CD14-positive monocyte (primary cell): ENCODE results near the gene CD96. TPM values are rescaled to one million over a fixed set of nuclear protein-coding genes. Genes with fewer than 3 reads are reported as not detected.

ENCODE experiments used
- DNase-seq, 3 donors: peaks; one replicate each; pipeline ENCODE4 v3.0.0-alpha.2; 2011 to 2022
- H2AFZ ChIP-seq: 2 replicates; pipeline ENCODE4 v1.6.0; 2012; ENCODE audit warnings: mild to moderate bottlenecking, low read depth, low read length, inconsistent platforms; ENCODE audit not compliant: insufficient read depth, poor library complexity, severe bottlenecking
- H3K27ac ChIP-seq, 2 donors: 1 replicate in 1 of 2; 2 replicates in 1 of 2; pipeline ENCODE4 v1.5.1; 2012 to 2013; ENCODE audit warnings: low read length in 2 of 2, control low read depth in 1 of 2, inconsistent platforms in 1 of 2, low read depth in 1 of 2, mild to moderate bottlenecking in 1 of 2
- H3K27me3 ChIP-seq, 2 donors: one replicate each; pipeline versions ENCODE4 v1.6.0 to v1.6.1; 2011 to 2013; ENCODE audit warnings: low read length in 2 of 2; ENCODE audit not compliant: control insufficient read depth in 2 of 2, insufficient read depth in 2 of 2
- H3K36me3 ChIP-seq, 2 donors: replicated peaks in 1 of 2; 1 replicate in 1 of 2; 2 replicates in 1 of 2; pipeline versions ENCODE4 v1.5.1 to v1.6.1; 2012 to 2013; ENCODE audit warnings: low read length in 2 of 2, control low read depth in 1 of 2, inconsistent platforms in 1 of 2, mild to moderate bottlenecking in 1 of 2; ENCODE audit not compliant: insufficient read depth in 2 of 2, control insufficient read depth in 1 of 2
- H3K4me1 ChIP-seq, 2 donors: 1 replicate in 1 of 2; 2 replicates in 1 of 2; pipeline versions ENCODE4 v1.5.1 to v1.6.1; 2012 to 2013; ENCODE audit warnings: low read length in 2 of 2, control low read depth in 1 of 2, inconsistent platforms in 1 of 2, mild to moderate bottlenecking in 1 of 2, moderate library complexity in 1 of 2; ENCODE audit not compliant: insufficient read depth in 2 of 2, control insufficient read depth in 1 of 2
- H3K4me2 ChIP-seq: replicated peaks from 2 replicates; pipeline ENCODE3; 2012; ENCODE audit warnings: low read length, moderate library complexity, mild to moderate bottlenecking; ENCODE audit not compliant: poor library complexity, severe bottlenecking; ENCODE audit errors: extremely low read depth
- H3K4me3 ChIP-seq, 3 experiments: fragments of 200-600 bp in 1 of 3; sonication (generic) in 1 of 3; replicated peaks in 1 of 3; 1 replicate in 2 of 3; 2 replicates in 1 of 3; pipeline ENCODE4 v1.5.1; 2011 to 2013; ENCODE audit warnings: low read length in 3 of 3, mild to moderate bottlenecking in 3 of 3, control low read depth in 2 of 3, low read depth in 2 of 3, inconsistent platforms in 1 of 3, moderate library complexity in 1 of 3
- H3K79me2 ChIP-seq: 2 replicates; pipeline ENCODE4 v1.6.0; 2012; ENCODE audit warnings: mild to moderate bottlenecking, control low read depth, inconsistent platforms, low read length, moderate library complexity; ENCODE audit not compliant: insufficient read depth
- H3K9ac ChIP-seq: 2 replicates; pipeline ENCODE4 v1.6.0; 2017; ENCODE audit warnings: low read length, mild to moderate bottlenecking; ENCODE audit not compliant: insufficient read depth, poor library complexity, severe bottlenecking
- H3K9me3 ChIP-seq, 2 donors: replicated peaks in 1 of 2; 1 replicate in 1 of 2; 2 replicates in 1 of 2; pipeline versions ENCODE4 v1.5.1 to v1.6.1; 2012 to 2013; ENCODE audit warnings: low read length in 2 of 2, control low read depth in 1 of 2; ENCODE audit not compliant: control insufficient read depth in 1 of 2, insufficient read depth in 1 of 2
- H4K20me1 ChIP-seq: 2 replicates; pipeline ENCODE4 v1.6.0; 2012; ENCODE audit warnings: mild to moderate bottlenecking, low read length, control low read depth, moderate library complexity; ENCODE audit not compliant: insufficient read depth
- H3K27ac Mint-ChIP-seq, 7 donors: one replicate each; pipeline ENCODE4 v1.8.0; 2020; ENCODE audit warnings: mild to moderate bottlenecking in 7 of 7, mixed read lengths in 7 of 7, moderate library complexity in 6 of 7, inconsistent platforms in 2 of 7
- H3K27me3 Mint-ChIP-seq, 3 donors: one replicate each; pipeline ENCODE4 v1.8.0; 2021 to 2022; ENCODE audit warnings: low read depth in 3 of 3, mild to moderate bottlenecking in 3 of 3, mixed read lengths in 3 of 3, moderate library complexity in 3 of 3, inconsistent platforms in 1 of 3
- H3K36me3 Mint-ChIP-seq, 2 donors: one replicate each; pipeline ENCODE4 v1.8.0; 2020; ENCODE audit warnings: mixed read lengths in 2 of 2, inconsistent platforms in 1 of 2, mild to moderate bottlenecking in 1 of 2
- H3K4me1 Mint-ChIP-seq: one replicate; pipeline ENCODE4 v1.8.0; 2020; ENCODE audit warnings: mild to moderate bottlenecking, mixed read lengths
- H3K4me3 Mint-ChIP-seq, 2 donors: one replicate each; pipeline ENCODE4 v1.8.0; 2020; ENCODE audit warnings: mild to moderate bottlenecking in 2 of 2, mixed read lengths in 2 of 2, moderate library complexity in 1 of 2
- H3K9me3 Mint-ChIP-seq, 7 donors: one replicate each; pipeline ENCODE4 v1.8.0; 2020 to 2022; ENCODE audit warnings: mixed read lengths in 7 of 7, mild to moderate bottlenecking in 6 of 7, moderate library complexity in 6 of 7, inconsistent platforms in 2 of 7
- WGBS: methylation state at CpG from one replicate; pipeline ENCODE4 v1.1.5; 2013; ENCODE audit warnings: missing lambda C conversion rate; ENCODE audit not compliant: insufficient coverage; 5-methylcytosine and 5-hydroxymethylcytosine counted together
- intact Hi-C, 2 donors: fragments of 100-400 bp; cut with micrococcal nuclease; formaldehyde crosslinking; loops; one replicate each; pipeline versions ENCODE4 v1.15.0 to v1.15.1; 2023
- polyA plus RNA-seq, 3 donors: library from polyadenylated mRNA; depleted of rRNA in 1 of 3; unstranded in 2 of 3; stranded (reverse) in 1 of 3; fragments of 300-500 nt in 2 of 3; fragments of >200 nt in 1 of 3; fragmentation: Illumina TruSeq in 2 of 3; gene quantifications; 1 replicate in 2 of 3; 2 replicates in 1 of 3; pipeline ENCODE4 v1.2.3, GENCODE V29; 2012 to 2021
- TF ChIP-seq, protein P1 (sequence below): fragments of 200-600 bp; IDR thresholded peaks from one replicate; pipeline ENCODE4 v1.8.0; 2022; ENCODE audit warnings: antibody characterized with exemption, mild to moderate bottlenecking

CD96 gene
- polyA plus RNA-seq, 3 donors = 0.05 to 0.97 (median 0.33) TPM

DNA sequence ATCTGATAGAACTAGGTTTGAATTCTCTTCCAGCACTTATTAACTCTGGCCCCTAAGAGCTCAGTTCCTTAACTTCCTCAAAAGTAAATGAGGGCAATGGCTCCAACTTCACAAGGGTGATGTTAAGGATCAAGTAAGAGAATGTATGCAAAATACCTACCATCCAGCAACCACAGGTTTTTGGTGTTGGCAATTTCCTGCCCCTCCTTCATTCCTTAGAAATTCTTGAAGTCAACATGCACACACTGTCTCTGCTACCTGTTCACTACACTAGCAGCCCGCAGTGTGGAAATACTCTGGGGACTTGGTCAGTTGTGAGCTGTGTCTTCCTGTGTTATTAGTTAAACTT is 48.1 kb downstream of the CD96 start:
- H3K27ac Mint-ChIP-seq = no peak overlapping the region
- H3K27me3 Mint-ChIP-seq = peaks cover 0 to 1% (median 0%) of the 10 kb centered on the region in 3 donors
- no peaks in the 10 kb centered on the region for H3K9me3 ChIP-seq
- H3K4me2 ChIP-seq = no peak overlapping the region
- no peak overlapping the region for H3K9ac ChIP-seq
- no peaks in the 10 kb centered on the region for H4K20me1 ChIP-seq
- TF ChIP-seq, protein P1, sequence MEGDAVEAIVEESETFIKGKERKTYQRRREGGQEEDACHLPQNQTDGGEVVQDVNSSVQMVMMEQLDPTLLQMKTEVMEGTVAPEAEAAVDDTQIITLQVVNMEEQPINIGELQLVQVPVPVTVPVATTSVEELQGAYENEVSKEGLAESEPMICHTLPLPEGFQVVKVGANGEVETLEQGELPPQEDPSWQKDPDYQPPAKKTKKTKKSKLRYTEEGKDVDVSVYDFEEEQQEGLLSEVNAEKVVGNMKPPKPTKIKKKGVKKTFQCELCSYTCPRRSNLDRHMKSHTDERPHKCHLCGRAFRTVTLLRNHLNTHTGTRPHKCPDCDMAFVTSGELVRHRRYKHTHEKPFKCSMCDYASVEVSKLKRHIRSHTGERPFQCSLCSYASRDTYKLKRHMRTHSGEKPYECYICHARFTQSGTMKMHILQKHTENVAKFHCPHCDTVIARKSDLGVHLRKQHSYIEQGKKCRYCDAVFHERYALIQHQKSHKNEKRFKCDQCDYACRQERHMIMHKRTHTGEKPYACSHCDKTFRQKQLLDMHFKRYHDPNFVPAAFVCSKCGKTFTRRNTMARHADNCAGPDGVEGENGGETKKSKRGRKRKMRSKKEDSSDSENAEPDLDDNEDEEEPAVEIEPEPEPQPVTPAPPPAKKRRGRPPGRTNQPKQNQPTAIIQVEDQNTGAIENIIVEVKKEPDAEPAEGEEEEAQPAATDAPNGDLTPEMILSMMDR = no peak
- no peaks in the 10 kb centered on the region for H3K36me3 Mint-ChIP-seq
- no CpG with 5 or more reads among the region's 1 CpG for WGBS
- H3K36me3 ChIP-seq = no peaks in the 10 kb centered on the region
- H3K4me3 ChIP-seq = no peak overlapping the region
- H3K9me3 Mint-ChIP-seq = peaks cover 0 to 4% (median 3%) of the 10 kb centered on the region in 7 donors
- no peaks in the 10 kb centered on the region for H3K4me1 Mint-ChIP-seq
- no peaks in the 10 kb centered on the region for H3K79me2 ChIP-seq
- no peak for DNase-seq
- H3K4me3 Mint-ChIP-seq = no peak overlapping the region
- intact Hi-C loops = no loop called here
- no peaks in the 10 kb centered on the region for H3K4me1 ChIP-seq
- no peaks in the 10 kb centered on the region for H3K27me3 ChIP-seq
- H3K27ac ChIP-seq = no peak overlapping the region
- no peak overlapping the region for H2AFZ ChIP-seq

DNA sequence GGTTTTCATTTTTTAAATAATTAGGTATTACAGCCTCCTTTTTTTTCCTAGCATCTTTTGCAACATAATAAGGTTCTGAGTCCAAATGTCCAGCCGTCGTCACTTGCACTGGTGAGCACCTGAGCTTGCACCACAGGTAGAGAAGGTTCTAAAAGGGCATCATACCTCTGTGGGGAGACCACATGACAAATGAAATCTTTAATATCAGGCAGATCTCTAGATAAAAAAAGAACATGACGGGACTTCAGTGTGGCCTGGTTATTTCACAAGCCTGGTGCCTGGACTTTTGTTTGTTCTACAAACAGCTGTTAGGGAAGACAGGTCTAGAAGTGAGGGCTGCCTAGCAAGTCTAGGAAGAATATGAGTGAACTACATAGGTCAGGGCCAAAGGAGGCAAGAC is 49.6 kb downstream of the CD96 start:
- TF ChIP-seq, protein P1 = no peak
- DNase-seq = no peak
- Histone ChIP-seq H3K79me2 (no peaks in the 10 kb centered on the region), H3K27me3 (no peaks in the 10 kb centered on the region), H3K9ac (no peak overlapping the region), H3K9me3 (no peaks in the 10 kb centered on the region), H2AFZ (no peak overlapping the region), H3K27ac (no peak overlapping the region), H3K36me3 (no peaks in the 10 kb centered on the region), H3K4me3 (no peak overlapping the region), H3K4me1 (no peaks in the 10 kb centered on the region), H4K20me1 (no peaks in the 10 kb centered on the region), H3K4me2 (no peak overlapping the region)
- Mint-ChIP-seq H3K4me1 (no peaks in the 10 kb centered on the region), H3K27ac (no peak overlapping the region), H3K27me3 (peaks cover 0 to 1% (median 0%) of the 10 kb centered on the region in 3 donors), H3K36me3 (no peaks in the 10 kb centered on the region), H3K9me3 (peaks cover 0 to 4% (median 2%) of the 10 kb centered on the region in 7 donors), H3K4me3 (no peak overlapping the region)
- intact Hi-C loops = no loop called here
- 83% methylated on average over 3 of the region's 3 CpGs for WGBS
